NT2/D1 (cell line): ENCODE measurements around the gene AAMDC.

Source experiments
- DNase-seq: peaks from one replicate; pipeline ENCODE4 v3.0.0-alpha.2; 2011; ENCODE audit warnings: low read depth, low spot score
- H3K27me3 ChIP-seq: 2 replicates; pipeline ENCODE4 v1.6.0; 2011; ENCODE audit warnings: mild to moderate bottlenecking; ENCODE audit not compliant: insufficient read length, insufficient read depth
- H3K36me3 ChIP-seq: 2 replicates; pipeline ENCODE4 v1.6.1; 2011; ENCODE audit warnings: mild to moderate bottlenecking, low read length, mixed read lengths; ENCODE audit not compliant: insufficient read depth, insufficient read length
- H3K4me1 ChIP-seq: 2 replicates; pipeline ENCODE4 v1.5.1; 2011; ENCODE audit not compliant: insufficient read depth, insufficient read length
- H3K4me3 ChIP-seq: 2 replicates; pipeline ENCODE4 v1.5.1; 2011; ENCODE audit warnings: low read depth; ENCODE audit not compliant: insufficient read length
- H3K9ac ChIP-seq: 2 replicates; pipeline ENCODE4 v1.6.0; 2011; ENCODE audit warnings: low read depth; ENCODE audit not compliant: insufficient read length
- H3K9me3 ChIP-seq: 2 replicates; pipeline ENCODE4 v1.5.1; 2011; ENCODE audit warnings: mild to moderate bottlenecking, low read length; ENCODE audit not compliant: insufficient read depth
- SUZ12 ChIP-seq: IDR thresholded peaks from 2 replicates; pipeline ENCODE4 v1.6.1; 2011; ENCODE audit not compliant: insufficient read length, insufficient read depth; ENCODE audit errors: extremely low read depth
- YY1 ChIP-seq: IDR thresholded peaks from 2 replicates; pipeline ENCODE4 v1.6.1; 2011; ENCODE audit not compliant: insufficient read length, insufficient read depth
- ZNF274 ChIP-seq: IDR thresholded peaks from 2 replicates; pipeline ENCODE4 v1.6.1; 2011; ENCODE audit warnings: mild to moderate bottlenecking, low read depth, low read length

Gene AAMDC

GRCh38 chr11:77806415-77806814, 14.5 kb upstream of the AAMDC start:
- peaks cover 16% of the 10 kb centered on the region for H3K36me3 ChIP-seq
- H3K27me3 ChIP-seq: no peaks in the 10 kb centered on the region
- H3K4me3 ChIP-seq: no peak overlapping the region
- TF ChIP-seq YY1 (no peak), SUZ12 (no peak), ZNF274 (no peak)
- DNase-seq: no peak
- H3K4me1 ChIP-seq: no peaks in the 10 kb centered on the region
- H3K9ac ChIP-seq: no peak overlapping the region
- no peaks in the 10 kb centered on the region for H3K9me3 ChIP-seq

- no peak for TF ChIP-seq ZNF274
- no peak for TF ChIP-seq SUZ12
- TF ChIP-seq YY1: no peak
- H3K4me3 ChIP-seq: no peak overlapping the region
- peaks cover 19% of the 10 kb centered on the region for H3K36me3 ChIP-seq
- H3K4me1 ChIP-seq: no peaks in the 10 kb centered on the region
- no peak overlapping the region for H3K9ac ChIP-seq
- H3K27me3 ChIP-seq: no peaks in the 10 kb centered on the region
- no peaks in the 10 kb centered on the region for H3K9me3 ChIP-seq
- DNase-seq: no peak
These were observed 14.0 kb upstream of the AAMDC start for GRCh38 chr11:77806993-77807392.

DNA sequence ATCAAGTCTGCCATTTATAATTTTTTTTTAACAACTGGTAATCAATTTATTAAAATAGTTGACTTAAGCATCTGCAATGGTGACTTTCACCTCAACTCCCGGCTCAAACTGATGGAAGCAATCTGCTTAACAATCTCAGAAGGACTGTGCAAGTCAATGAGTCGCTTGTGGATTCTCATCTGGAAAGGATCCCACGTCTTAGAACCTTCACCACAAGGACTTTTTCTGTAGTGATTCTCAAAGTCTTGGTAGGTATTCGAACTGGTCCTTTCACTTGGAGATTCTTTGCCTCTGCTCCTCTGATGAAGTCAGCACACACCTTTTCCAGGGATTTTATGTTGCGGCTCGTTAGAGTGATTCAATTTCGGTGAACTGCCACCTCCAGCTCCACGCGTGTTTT, 7.7 kb upstream of the AAMDC start:
- Histone ChIP-seq H3K4me1 (no peaks in the 10 kb centered on the region), H3K36me3 (peaks cover 20% of the 10 kb centered on the region), H3K9ac (no peak overlapping the region), H3K4me3 (no peak overlapping the region), H3K27me3 (no peaks in the 10 kb centered on the region), H3K9me3 (peaks cover 16% of the 10 kb centered on the region; the same call in 1 of the 2 replicates)
- no peak for DNase-seq
- TF ChIP-seq SUZ12: no peak
- no peak for TF ChIP-seq YY1
- no peak for TF ChIP-seq ZNF274

- no peaks in the 10 kb centered on the region for H3K4me1 ChIP-seq
- no peak overlapping the region for H3K4me3 ChIP-seq
- no peak for DNase-seq
- no peaks in the 10 kb centered on the region for H3K27me3 ChIP-seq
- H3K9ac ChIP-seq: no peak overlapping the region
- H3K36me3 ChIP-seq: peaks cover 20% of the 10 kb centered on the region
- TF ChIP-seq ZNF274 (no peak), SUZ12 (no peak), YY1 (no peak)
- H3K9me3 ChIP-seq: peaks cover 16% of the 10 kb centered on the region; the same call in 1 of the 2 replicates
These were observed 6.1 kb upstream of the AAMDC start for GRCh38 chr11:77814848-77815247.

DNA sequence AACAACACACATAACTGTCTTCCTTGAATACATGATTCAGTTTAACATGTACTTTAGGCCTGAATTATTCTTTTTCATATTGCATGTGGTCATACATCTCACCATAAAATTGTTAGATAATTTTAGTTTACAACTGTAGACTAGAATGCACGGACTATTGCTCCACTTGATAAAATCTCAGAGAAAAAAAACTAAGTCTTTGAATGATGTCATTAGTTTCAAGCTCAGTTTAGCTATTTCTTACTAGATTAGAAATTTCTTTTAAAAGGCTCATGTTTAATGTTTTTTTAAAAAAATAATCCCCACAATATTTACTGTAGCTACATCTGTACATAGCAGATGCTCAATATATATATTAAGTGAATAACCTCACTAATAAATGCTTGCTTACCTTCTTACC, 5.5 kb upstream of the AAMDC start:
- peaks cover 18% of the 10 kb centered on the region for H3K36me3 ChIP-seq
- H3K4me1 ChIP-seq: no peaks in the 10 kb centered on the region
- DNase-seq: no peak
- peaks cover 16% of the 10 kb centered on the region; the same call in 1 of the 2 replicates for H3K9me3 ChIP-seq
- H3K4me3 ChIP-seq: no peak overlapping the region
- no peak for TF ChIP-seq SUZ12
- TF ChIP-seq YY1: no peak
- TF ChIP-seq ZNF274: no peak
- no peak overlapping the region for H3K9ac ChIP-seq
- no peaks in the 10 kb centered on the region for H3K27me3 ChIP-seq

DNA sequence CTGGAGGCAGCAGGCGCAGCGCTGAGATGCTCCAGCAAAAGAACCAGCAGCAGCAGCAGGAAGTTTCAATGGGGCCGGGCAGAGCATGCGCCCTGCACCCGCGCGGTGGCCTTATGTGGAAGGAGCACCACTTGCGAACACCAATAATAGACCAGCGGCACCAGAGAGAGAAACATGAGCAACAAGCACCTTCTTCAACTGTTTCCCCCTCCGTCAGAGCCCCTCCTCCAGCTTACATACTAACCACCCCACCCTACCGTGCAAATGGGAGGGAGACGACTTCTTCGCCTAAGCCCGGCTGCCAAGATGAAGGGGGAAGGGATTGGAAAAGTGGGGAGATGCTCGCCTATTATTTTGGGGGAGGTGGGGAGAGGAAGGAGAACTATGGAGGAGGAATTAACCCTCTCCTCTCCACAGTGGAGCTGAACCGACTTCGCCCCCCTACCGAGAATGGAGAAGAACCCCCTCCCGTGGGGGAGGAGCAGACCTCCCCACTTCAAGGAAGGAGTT, 1.5 kb upstream of the AAMDC start:
- Histone ChIP-seq H3K27me3 (no peaks in the 10 kb centered on the region), H3K4me3 (peak overlapping the region; percentile 91), H3K9me3 (peaks cover 16% of the 10 kb centered on the region; the same call in 1 of the 2 replicates), H3K36me3 (no peaks in the 10 kb centered on the region), H3K9ac (peak overlapping the region; percentile 96), H3K4me1 (no peaks in the 10 kb centered on the region)
- TF ChIP-seq YY1 (no peak), SUZ12 (no peak), ZNF274 (no peak)
- DNase-seq: peak; percentile 71

- peak; percentile 48 for DNase-seq
- TF ChIP-seq ZNF274 (no peak), YY1 (no peak), SUZ12 (no peak)
These were observed 901 bp upstream of the AAMDC start for GRCh38 chr11:77819921-77820564.

More at GRCh38 chr11:77819921-77820564, 901 bp upstream of the AAMDC start:
- peaks cover 11% of the 10 kb centered on the region; the same call in 1 of the 2 replicates for H3K9me3 ChIP-seq
- peak overlapping the region; percentile 96 for H3K9ac ChIP-seq
- H3K4me3 ChIP-seq: peak overlapping the region; percentile 91
- no peaks in the 10 kb centered on the region for H3K27me3 ChIP-seq
- H3K36me3 ChIP-seq: no peaks in the 10 kb centered on the region
- no peaks in the 10 kb centered on the region for H3K4me1 ChIP-seq
